IMR-90 (cell line): Measurements from ENCODE around the gene ATP10A. TPM values are rescaled to one million over a fixed set of nuclear protein-coding genes. Genes with fewer than 3 reads are reported as not detected.
A peak's percentile ranks its signal among the peaks of the same experiment; 100 is the strongest.

Source experiments
- ATAC-seq: fragments of 200-7000 bp; cut with Tn5 transposase; 2 replicates; pipeline ENCODE4 v1.9.1; 2020; ENCODE audit warnings: low read depth, mild to moderate bottlenecking, moderate library complexity
- BruUV-seq: library from RNA; stranded (reverse); fragments of 400-500 nt; replicated peaks from 2 replicates; lab custom pipeline; 2021; lab: Mats Ljungman, UMichigan
- CTCF ChIA-PET: fragments of 300-600 bp; formaldehyde crosslinking; extraction: SDS; loops from one replicate; lab custom pipeline; 2021; ENCODE audit warnings: antibody characterized with exemption; lab: Yijun Ruan, JAX
- POLR2A ChIA-PET: fragments of 300-600 bp; sonication (Branson Sonifier 250); formaldehyde crosslinking; loops from one replicate; lab custom pipeline; 2022; ENCODE audit warnings: antibody characterized with exemption; ENCODE audit not compliant: unreplicated experiment; lab: Charles Lee
- DNase-seq: peaks from one replicate; pipeline ENCODE4 v3.0.0; 2013
- H2AFZ ChIP-seq: replicated peaks from 2 replicates; pipeline ENCODE3; 2013; ENCODE audit warnings: low read length, mild to moderate bottlenecking; ENCODE audit not compliant: poor library complexity
- H2AK5ac ChIP-seq: 2 replicates; pipeline ENCODE4 v1.6.1; 2013; ENCODE audit warnings: low read depth, low read length, inconsistent platforms
- H2AK9ac ChIP-seq: replicated peaks from 2 replicates; pipeline ENCODE3; 2013; ENCODE audit warnings: mild to moderate bottlenecking, low read depth, low read length, moderate library complexity; ENCODE audit not compliant: poor library complexity
- H2BK120ac ChIP-seq: 2 replicates; pipeline ENCODE4 v1.6.1; 2013; ENCODE audit warnings: low read depth, low read length, inconsistent platforms
- H2BK15ac ChIP-seq: 3 replicates; pipeline ENCODE4 v1.6.1; 2013; ENCODE audit warnings: low read depth, low read length, inconsistent platforms
- H2BK20ac ChIP-seq: 2 replicates; pipeline ENCODE4 v1.6.1; 2013; ENCODE audit warnings: low read depth, mild to moderate bottlenecking, inconsistent platforms, low read length, moderate library complexity
- H2BK5ac ChIP-seq: 2 replicates; pipeline ENCODE4 v1.6.1; 2013; ENCODE audit warnings: mild to moderate bottlenecking, low read depth, low read length, inconsistent platforms; ENCODE audit not compliant: poor library complexity, severe bottlenecking
- H3K14ac ChIP-seq: replicated peaks from 2 replicates; pipeline ENCODE4 v1.6.1; 2013; ENCODE audit warnings: low read depth, low read length, inconsistent platforms
- H3K18ac ChIP-seq: 2 replicates; pipeline ENCODE4 v1.6.1; 2013; ENCODE audit warnings: low read depth, low read length, control low read depth
- H3K23ac ChIP-seq: 2 replicates; pipeline ENCODE4 v1.6.1; 2013; ENCODE audit warnings: low read depth, low read length, inconsistent platforms
- H3K27ac ChIP-seq: 2 replicates; pipeline ENCODE4 v1.5.1; 2013; ENCODE audit warnings: mild to moderate bottlenecking, control low read depth, low read length; ENCODE audit not compliant: insufficient read depth
- H3K27me3 ChIP-seq: 2 replicates; pipeline ENCODE4 v1.6.1; 2013; ENCODE audit warnings: low read length; ENCODE audit not compliant: control insufficient read depth, insufficient read depth
- H3K36me3 ChIP-seq: 2 replicates; pipeline ENCODE4 v1.6.1; 2013; ENCODE audit warnings: low read length, mixed read lengths; ENCODE audit not compliant: control insufficient read depth, insufficient read depth
- H3K4ac ChIP-seq: 2 replicates; pipeline ENCODE4 v1.6.1; 2013; ENCODE audit warnings: low read depth, low read length, inconsistent platforms
- H3K4me1 ChIP-seq: 2 replicates; pipeline ENCODE4 v1.6.1; 2013; ENCODE audit warnings: low read length, mixed read lengths; ENCODE audit not compliant: control insufficient read depth, insufficient read depth
- H3K4me2 ChIP-seq: 2 replicates; pipeline ENCODE4 v1.6.1; 2013; ENCODE audit warnings: low read depth, mild to moderate bottlenecking, control low read depth, low read length, moderate library complexity
- H3K4me3 ChIP-seq: 2 replicates; pipeline ENCODE4 v1.5.1; 2013; ENCODE audit warnings: low read depth, mild to moderate bottlenecking, control low read depth, low read length, moderate library complexity; ENCODE audit not compliant: insufficient read depth
- H3K56ac ChIP-seq: 2 replicates; pipeline ENCODE4 v1.6.1; 2013; ENCODE audit warnings: low read length, inconsistent platforms; ENCODE audit not compliant: insufficient read depth; ENCODE audit errors: extremely low read depth
- H3K79me1 ChIP-seq, 2 experiments: 2 replicates each; pipeline ENCODE4 v1.6.1; 2013; ENCODE audit warnings: low read length in 2 of 2, inconsistent platforms in 1 of 2, low read depth in 1 of 2
- H3K9ac ChIP-seq: 2 replicates; pipeline ENCODE4 v1.6.1; 2013; ENCODE audit warnings: low read depth, low read length, control low read depth
- H3K9me1 ChIP-seq: 2 replicates; pipeline ENCODE4 v1.6.1; 2013; ENCODE audit warnings: low read length, inconsistent platforms; ENCODE audit not compliant: insufficient read depth
- H3K9me3 ChIP-seq: 2 replicates; pipeline ENCODE4 v1.6.1; 2013; ENCODE audit warnings: low read length; ENCODE audit not compliant: control insufficient read depth, insufficient read depth
- H4K20me1 ChIP-seq: 2 replicates; pipeline ENCODE4 v1.6.1; 2013; ENCODE audit warnings: low read length, inconsistent platforms; ENCODE audit not compliant: insufficient read depth
- H4K5ac ChIP-seq: 2 replicates; pipeline ENCODE4 v1.6.1; 2013; ENCODE audit warnings: mild to moderate bottlenecking, low read depth, low read length, control low read depth
- H4K8ac ChIP-seq, 2 experiments: 2 replicates each; pipeline ENCODE4 v1.6.1; 2013; ENCODE audit warnings: low read depth in 2 of 2, low read length in 2 of 2, control low read depth in 1 of 2, inconsistent platforms in 1 of 2
- H4K91ac ChIP-seq: 2 replicates; pipeline ENCODE4 v1.6.1; 2013; ENCODE audit warnings: low read depth, low read length, inconsistent platforms; ENCODE audit not compliant: insufficient read depth
- CEBPB ChIP-seq: IDR thresholded peaks from 2 replicates; pipeline ENCODE4 v1.6.1; 2012; ENCODE audit warnings: low read depth, low read length, improper control_type of control experiment
- CHD1 ChIP-seq: IDR thresholded peaks from 2 replicates; pipeline ENCODE4 v1.6.1; 2012; ENCODE audit warnings: low read depth, low read length, improper control_type of control experiment
- FOS ChIP-seq: fragments of 150-350 bp; IDR thresholded peaks from 2 replicates; pipeline ENCODE4 v1.6.1; 2016; ENCODE audit warnings: low read depth, low read length
- MAZ ChIP-seq: IDR thresholded peaks from 2 replicates; pipeline ENCODE4 v1.6.1; 2012; ENCODE audit warnings: low read depth, mild to moderate bottlenecking, low read length, improper control_type of control experiment, moderate library complexity, borderline replicate concordance
- RAD21 ChIP-seq: IDR thresholded peaks from 2 replicates; pipeline ENCODE4 v1.6.1; 2012; ENCODE audit warnings: low read length, improper control_type of control experiment
- WGBS, 2 experiments: methylation state at CpG; one replicate each; pipeline versions ENCODE4 v1.1.5 to v1.1.7; 2013; ENCODE audit warnings: missing lambda C conversion rate in 2 of 2; ENCODE audit not compliant: insufficient read length in 1 of 2; ENCODE audit errors: extremely low coverage in 2 of 2; 5-methylcytosine and 5-hydroxymethylcytosine counted together
- dilution Hi-C: fragments of 300-500 bp; cut with HindIII; formaldehyde crosslinking; loops from one replicate; pipeline ENCODE4 v1.14.3; 2018; ENCODE audit warnings: low sequenced_read_pairs; ENCODE audit not compliant: unreplicated experiment
- in situ Hi-C: fragments of 300-500 bp; cut with MboI; formaldehyde crosslinking; loops from 3 replicates; pipeline ENCODE4 v1.14.3; 2019; ENCODE audit warnings: low sequenced_read_pairs, inconsistent platforms, mixed read lengths
- intact Hi-C: fragments of 100-400 bp; cut with micrococcal nuclease; formaldehyde crosslinking; loops from 2 replicates; pipeline ENCODE4 v1.10.0; 2022
- polyA plus RNA-seq, 3 experiments: library from polyadenylated mRNA; depleted of rRNA; stranded (reverse); fragments of >200 nt; gene quantifications; 2 replicates each; pipeline ENCODE4 v1.2.3, GENCODE V29; 2012; ENCODE audit warnings: low replicate concordance in 1 of 3
- total RNA-seq: library from RNA; depleted of rRNA; stranded (reverse); fragments of >200 nt; gene quantifications from 2 replicates; pipeline ENCODE4 v1.2.3, GENCODE V29; 2012
- TF ChIP-seq, protein P1 (sequence below): fragments of 150-350 bp; IDR thresholded peaks from 2 replicates; pipeline ENCODE4 v1.6.1; 2017; ENCODE audit warnings: mild to moderate bottlenecking, antibody characterized with exemption, low read length, low read depth

Gene ATP10A
- total and polyA plus RNA-seq, 2 of the 4 experiments (the other 2 are of a cell fraction) = 13.8 to 16.0 TPM

DNA sequence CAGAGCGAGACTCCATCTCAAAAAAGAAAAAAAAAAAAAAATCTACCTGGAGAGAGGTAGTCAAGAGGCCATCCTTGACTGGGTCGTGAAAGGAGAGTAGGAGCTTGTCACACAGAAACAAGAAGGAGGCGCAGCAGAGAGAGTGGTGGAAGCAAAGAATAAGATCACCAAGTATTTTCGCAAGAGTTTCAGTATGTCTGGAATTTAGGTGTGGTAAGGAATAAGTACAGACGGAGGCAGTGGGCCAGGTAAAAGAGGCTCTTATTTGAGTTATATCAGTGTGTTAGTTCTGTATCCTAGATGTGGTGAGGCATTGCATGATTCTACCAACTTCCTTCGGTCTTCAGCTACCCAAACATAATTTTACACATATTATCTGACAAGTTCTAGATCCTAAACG is 14.6 kb upstream of the ATP10A start:
- Histone ChIP-seq H3K23ac (no peak overlapping the region), H3K4me2 (no peak overlapping the region), H2BK120ac (no peak overlapping the region), H3K9me3 (no peaks in the 10 kb centered on the region), H3K56ac (no peak overlapping the region), H3K4me3 (no peak overlapping the region), H3K4me1 (peaks cover 7% of the 10 kb centered on the region), H4K8ac (no peak overlapping the region), H3K27ac (no peak overlapping the region), H3K18ac (no peak overlapping the region), H3K36me3 (no peaks in the 10 kb centered on the region), H2AFZ (no peak overlapping the region), H2BK20ac (0 out of 2 replicates have a peak overlapping the region, but pooled peaks have one; percentile 27), H2BK5ac (no peak overlapping the region), H4K20me1 (no peaks in the 10 kb centered on the region), H3K79me1 (no peaks in the 10 kb centered on the region), H4K5ac (no peak overlapping the region), H3K27me3 (no peaks in the 10 kb centered on the region), H3K9me1 (peaks cover 6% of the 10 kb centered on the region), H4K91ac (no peak overlapping the region), H2AK9ac (no peak overlapping the region), H3K14ac (no peak overlapping the region), H2BK15ac (no peak overlapping the region), H3K4ac (no peak overlapping the region), H2AK5ac (no peak overlapping the region), H3K9ac (no peak overlapping the region)
- ChIA-PET CTCF (no interaction called here), POLR2A (no interaction called here)
- no peak for TF ChIP-seq CEBPB
- no peak for TF ChIP-seq RAD21
- TF ChIP-seq MAZ = no peak
- TF ChIP-seq, protein P1, sequence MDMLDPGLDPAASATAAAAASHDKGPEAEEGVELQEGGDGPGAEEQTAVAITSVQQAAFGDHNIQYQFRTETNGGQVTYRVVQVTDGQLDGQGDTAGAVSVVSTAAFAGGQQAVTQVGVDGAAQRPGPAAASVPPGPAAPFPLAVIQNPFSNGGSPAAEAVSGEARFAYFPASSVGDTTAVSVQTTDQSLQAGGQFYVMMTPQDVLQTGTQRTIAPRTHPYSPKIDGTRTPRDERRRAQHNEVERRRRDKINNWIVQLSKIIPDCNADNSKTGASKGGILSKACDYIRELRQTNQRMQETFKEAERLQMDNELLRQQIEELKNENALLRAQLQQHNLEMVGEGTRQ = no peak
- no peak for TF ChIP-seq FOS
- no peak for TF ChIP-seq CHD1
- intact Hi-C loops = no loop called here
- 92% methylated on average over 2 of the region's 7 CpGs; no CpG with 5 or more reads in 1 of the 2 experiments for WGBS, 2 experiments
- dilution Hi-C loops = no loop called here
- DNase-seq (no peak), ATAC-seq (no peak)
- no TSS peak for BruUV-seq
- in situ Hi-C loops = no loop called here
